Stimulated activated CD4-positive, alpha-beta T cell treated with anti-CD3 and anti-CD28 coated beads, Interleukin-1b, Interleukin-23, amount 100 ng/mL, for 48 hours (primary cell): ENCODE data around the gene VPS26A.
"Not testable (repeated sequence)": the region's sequence is repeated elsewhere in the genome, so short reads cannot be mapped to it uniquely, and the experiment has no call there.

Source experiments
- DNase-seq: peaks from one replicate; pipeline ENCODE4 v3.0.0-alpha.2; 2020

Gene VPS26A

GRCh38 chr10:69103784-69104183 is 20.2 kb upstream of the VPS26A start:
- DNase-seq, result no peak

- DNase-seq, result no peak
Measured at GRCh38 chr10:69104994-69105790, 18.8 kb upstream of the VPS26A start.

- DNase-seq, result no peak
Measured at GRCh38 chr10:69107176-69107490, 16.8 kb upstream of the VPS26A start.

- no peak for DNase-seq
Measured at GRCh38 chr10:69107699-69108098, 16.3 kb upstream of the VPS26A start.

GRCh38 chr10:69119896-69120295 is 4.1 kb upstream of the VPS26A start:
- DNase-seq, result no peak

- no peak for DNase-seq
Measured at GRCh38 chr10:69123306-69123746, 652 bp upstream of the VPS26A start.

- DNase-seq, result peak; percentile 39
Measured at GRCh38 chr10:69124563-69125268, 738 bp downstream of the VPS26A start.

- no peak for DNase-seq
Measured at GRCh38 chr10:69125554-69125953, 1.6 kb downstream of the VPS26A start.

GRCh38 chr10:69130251-69130650 is 6.3 kb downstream of the VPS26A start:
- DNase-seq, result no peak

- DNase-seq, result no peak
Measured at GRCh38 chr10:69139961-69140360, 16.0 kb downstream of the VPS26A start.

- no peak for DNase-seq
Measured at GRCh38 chr10:69141304-69141703, 17.3 kb downstream of the VPS26A start.

- DNase-seq, result not testable (repeated sequence)
Measured at GRCh38 chr10:69142074-69142473, 18.1 kb downstream of the VPS26A start.

GRCh38 chr10:69142983-69143382 is 19.0 kb downstream of the VPS26A start:
- no peak for DNase-seq

- no peak for DNase-seq
Measured at GRCh38 chr10:69145329-69145728, 21.4 kb downstream of the VPS26A start.

GRCh38 chr10:69145864-69146263 is 21.9 kb downstream of the VPS26A start:
- no peak for DNase-seq

GRCh38 chr10:69146759-69147158 is 22.8 kb downstream of the VPS26A start:
- DNase-seq, result no peak

- peak; percentile 37 for DNase-seq
Measured at GRCh38 chr10:69151984-69152383, 28.0 kb downstream of the VPS26A start.

GRCh38 chr10:69153227-69153626 is 29.2 kb downstream of the VPS26A start:
- DNase-seq, result no peak

GRCh38 chr10:69160809-69161241 is 36.8 kb downstream of the VPS26A start:
- DNase-seq, result no peak

- no peak for DNase-seq
Measured at GRCh38 chr10:69168493-69168892, 44.5 kb downstream of the VPS26A start.

GRCh38 chr10:69172241-69172982 is 48.4 kb downstream of the VPS26A start:
- no peak for DNase-seq

GRCh38 chr10:69175326-69175725 is 51.3 kb downstream of the VPS26A start:
- not testable (repeated sequence) for DNase-seq

GRCh38 chr10:69176823-69177222 is 52.8 kb downstream of the VPS26A start:
- no peak for DNase-seq
